HepG2 (cell line): Measurements from ENCODE around the gene GNPDA1. TPM values are rescaled to one million over a fixed set of nuclear protein-coding genes. Genes with fewer than 3 reads are reported as not detected.

Experiments used
- AGO1 ChIP-seq: fragments of 200-400 bp; formaldehyde crosslinking; IDR thresholded peaks from 2 replicates; pipeline ENCODE4 v1.6.1; 2017; ENCODE audit warnings: mild to moderate bottlenecking, low read depth, low read length, moderate library complexity; ENCODE audit not compliant: poor library complexity, severe bottlenecking
- CBX1 ChIP-seq: IDR thresholded peaks from one replicate; pipeline ENCODE4 v1.6.1; 2016; ENCODE audit warnings: antibody characterized with exemption, low read depth
- FLYWCH1 ChIP-seq: sonication (generic); formaldehyde crosslinking; IDR thresholded peaks from 2 replicates; pipeline ENCODE4 v1.8.1; 2023; ENCODE audit warnings: mild to moderate bottlenecking, missing genetic modification reagents
- HMG20A ChIP-seq: IDR thresholded peaks from 2 replicates; pipeline ENCODE4 v1.6.1; 2016; ENCODE audit warnings: borderline replicate concordance
- ISX ChIP-seq: sonication (generic); formaldehyde crosslinking; conservative IDR thresholded peaks from 2 replicates; pipeline ENCODE4 v1.5.0; 2020; ENCODE audit warnings: missing genetic modification reagents
- KMT2A ChIP-seq: sonication (generic); formaldehyde crosslinking; IDR thresholded peaks from 2 replicates; pipeline ENCODE4 v1.4.0; 2020; ENCODE audit warnings: missing genetic modification reagents
- MLX ChIP-seq: IDR thresholded peaks from 2 replicates; pipeline ENCODE4 v1.6.1; 2016
- MLXIP ChIP-seq: sonication (generic); formaldehyde crosslinking; IDR thresholded peaks from 2 replicates; pipeline ENCODE4 v1.9.0; 2021; ENCODE audit warnings: missing genetic modification reagents, borderline replicate concordance
- SKIL ChIP-seq: sonication (generic); formaldehyde crosslinking; IDR thresholded peaks from 2 replicates; pipeline ENCODE4 v1.8.0; 2022; ENCODE audit warnings: missing genetic modification reagents, mild to moderate bottlenecking, moderate library complexity, borderline replicate concordance
- SRF ChIP-seq: IDR thresholded peaks from 2 replicates; pipeline ENCODE4 v1.6.1; 2011; ENCODE audit warnings: mild to moderate bottlenecking, low read depth, low read length, moderate library complexity
- STAT5B ChIP-seq: sonication (generic); formaldehyde crosslinking; IDR thresholded peaks from 2 replicates; pipeline ENCODE4 v1.4.0; 2020; ENCODE audit warnings: missing genetic modification reagents
- U2AF2 ChIP-seq: fragments of 200-400 bp; formaldehyde crosslinking; IDR thresholded peaks from 2 replicates; pipeline ENCODE4 v1.6.1; 2017; ENCODE audit warnings: low read depth, mild to moderate bottlenecking, low read length
- ZNF121 ChIP-seq: sonication (generic); formaldehyde crosslinking; IDR thresholded peaks from 2 replicates; pipeline ENCODE4 v1.5.0; 2020; ENCODE audit warnings: mild to moderate bottlenecking, missing genetic modification reagents
- ZNF557 ChIP-seq: sonication (generic); formaldehyde crosslinking; IDR thresholded peaks from 2 replicates; pipeline ENCODE4 v1.4.0; 2020; ENCODE audit warnings: missing genetic modification reagents
- ZNF788 ChIP-seq: sonication (generic); formaldehyde crosslinking; IDR thresholded peaks from 2 replicates; pipeline ENCODE4 v1.5.0; 2020; ENCODE audit warnings: mild to moderate bottlenecking, missing genetic modification reagents, borderline replicate concordance
- ZNF800 ChIP-seq: sonication (generic); formaldehyde crosslinking; IDR thresholded peaks from 2 replicates; pipeline ENCODE4 v1.4.0; 2020; ENCODE audit warnings: missing genetic modification reagents
- ZSCAN5A ChIP-seq: sonication (generic); formaldehyde crosslinking; IDR thresholded peaks from 2 replicates; pipeline ENCODE4 v1.8.0; 2022; ENCODE audit warnings: mild to moderate bottlenecking, missing genetic modification reagents, borderline replicate concordance
- polyA plus RNA-seq, 8 experiments: library from polyadenylated mRNA; depleted of rRNA in 3 of 8; stranded (reverse) in 7 of 8; unstranded in 1 of 8; fragments of >200 nt; fragmentation: Illumina TruSeq in 4 of 8; extraction: Trizol in 4 of 8; gene quantifications; 2 replicates each; pipeline versions ENCODE4 v1.2.1 to v1.2.3, GENCODE V29; 2011 to 2016; ENCODE audit warnings: low read depth in 4 of 8, missing spikeins in 1 of 8, mixed read lengths in 1 of 8; ENCODE audit not compliant: insufficient read depth in 1 of 8
- total RNA-seq, 5 experiments: library from RNA; depleted of rRNA; stranded (reverse); fragments of >200 nt; fragmentation: Illumina TruSeq; extraction: Trizol; gene quantifications; 2 replicates each; pipeline ENCODE4 v1.2.3, GENCODE V29; 2016; ENCODE audit warnings: low read depth in 1 of 5

GNPDA1 gene
- total and polyA plus RNA-seq, 2 of the 13 experiments (the other 11 are each of a cell fraction or from before 2014, with no cell fraction given) = 6.0 to 54.1 TPM

GRCh38 chr5:142012792-142013388 lies at the start of gene GNPDA1 (continued):
- TF ChIP-seq MLX (CRISPR knock-in tag) = peak; percentile 50; the same call in 1 of the 2 replicates
- TF ChIP-seq SKIL (CRISPR knock-in tag) = no peak
- no peak for TF ChIP-seq HMG20A (CRISPR knock-in tag)
- TF ChIP-seq ZSCAN5A (CRISPR knock-in tag) = no peak
- no peak for TF ChIP-seq CBX1
- no peak for TF ChIP-seq SRF
- TF ChIP-seq FLYWCH1 (CRISPR knock-in tag) = no peak
- no peak for TF ChIP-seq U2AF2
- no peak for TF ChIP-seq ZNF121 (CRISPR knock-in tag)
- TF ChIP-seq ISX (CRISPR knock-in tag) = 0 out of 2 replicates have a peak, but pooled peaks have one; percentile 46
- TF ChIP-seq ZNF800 (CRISPR knock-in tag) = no peak
- no peak for TF ChIP-seq ZNF557 (CRISPR knock-in tag)
- TF ChIP-seq AGO1 = no peak
- TF ChIP-seq ZNF788 (CRISPR knock-in tag) = no peak
- no peak for TF ChIP-seq STAT5B (CRISPR knock-in tag)
- TF ChIP-seq MLXIP = 0 out of 2 replicates have a peak, but pooled peaks have one; percentile 53
- 0 out of 2 replicates have a peak, but pooled peaks have one; percentile 42 for TF ChIP-seq KMT2A
